HepG2 (cell line): ENCODE data around the gene HOMEZ. TPM values are rescaled to one million over a fixed set of nuclear protein-coding genes. Genes with fewer than 3 reads are reported as not detected.

Source experiments
- AKAP8 ChIP-seq: sonication (generic); formaldehyde crosslinking; IDR thresholded peaks from 2 replicates; pipeline ENCODE4 v1.5.1; 2020; ENCODE audit warnings: mild to moderate bottlenecking, missing genetic modification reagents
- HMG20A ChIP-seq: IDR thresholded peaks from 2 replicates; pipeline ENCODE4 v1.6.1; 2016; ENCODE audit warnings: borderline replicate concordance
- KAT2B ChIP-seq: fragments of 150-350 bp; IDR thresholded peaks from 2 replicates; pipeline ENCODE4 v1.6.1; 2014; ENCODE audit warnings: low read depth, low read length, borderline replicate concordance
- KDM6A ChIP-seq: IDR thresholded peaks from 2 replicates; pipeline ENCODE4 v1.6.1; 2016; ENCODE audit warnings: low read depth
- NFE2 ChIP-seq: sonication (generic); formaldehyde crosslinking; IDR thresholded peaks from 2 replicates; pipeline ENCODE4 v1.4.0; 2020; ENCODE audit warnings: missing genetic modification reagents
- POLR2G ChIP-seq: fragments of 200-400 bp; formaldehyde crosslinking; IDR thresholded peaks from 2 replicates; pipeline ENCODE4 v1.6.1; 2018; ENCODE audit warnings: mild to moderate bottlenecking, low read depth, low read length, moderate library complexity
- PTBP1 ChIP-seq: fragments of 200-400 bp; formaldehyde crosslinking; IDR thresholded peaks from 2 replicates; pipeline ENCODE4 v1.6.1; 2018; ENCODE audit warnings: low read length, low read depth; ENCODE audit not compliant: poor library complexity, severe bottlenecking
- RCOR2 ChIP-seq: IDR thresholded peaks from 2 replicates; pipeline ENCODE4 v1.6.1; 2016; ENCODE audit warnings: missing biosample characterization, missing genetic modification reagents
- SP2 ChIP-seq: sonication (generic); formaldehyde crosslinking; IDR thresholded peaks from 2 replicates; pipeline ENCODE4 v1.5.1; 2020; ENCODE audit warnings: mild to moderate bottlenecking, missing genetic modification reagents
- TAF15 ChIP-seq: fragments of 200-400 bp; formaldehyde crosslinking; IDR thresholded peaks from one replicate; pipeline ENCODE4 v1.6.1; 2018; ENCODE audit warnings: mild to moderate bottlenecking, low read depth, low read length; ENCODE audit not compliant: poor library complexity, severe bottlenecking
- ZC3H4 ChIP-seq: sonication (generic); formaldehyde crosslinking; IDR thresholded peaks from 2 replicates; pipeline ENCODE4 v1.4.0; 2020; ENCODE audit warnings: missing genetic modification reagents, borderline replicate concordance
- ZNF121 ChIP-seq: sonication (generic); formaldehyde crosslinking; IDR thresholded peaks from 2 replicates; pipeline ENCODE4 v1.5.0; 2020; ENCODE audit warnings: mild to moderate bottlenecking, missing genetic modification reagents
- ZNF343 ChIP-seq: sonication (generic); formaldehyde crosslinking; IDR thresholded peaks from 2 replicates; pipeline ENCODE4 v1.4.0; 2020; ENCODE audit warnings: mild to moderate bottlenecking, missing genetic modification reagents
- ZNF510 ChIP-seq: sonication (generic); formaldehyde crosslinking; IDR thresholded peaks from 2 replicates; pipeline ENCODE4 v1.4.0; 2020; ENCODE audit warnings: low read depth, mild to moderate bottlenecking, missing genetic modification reagents
- ZNF75D ChIP-seq: sonication (generic); formaldehyde crosslinking; IDR thresholded peaks from 2 replicates; pipeline ENCODE4 v1.8.1; 2023; ENCODE audit warnings: missing genetic modification reagents, mild to moderate bottlenecking, borderline replicate concordance
- ZNF761 ChIP-seq: sonication (generic); formaldehyde crosslinking; conservative IDR thresholded peaks from 2 replicates; pipeline ENCODE4 v1.4.0; 2020; ENCODE audit warnings: mild to moderate bottlenecking, missing genetic modification reagents
- ZNF83 ChIP-seq: sonication (generic); formaldehyde crosslinking; IDR thresholded peaks from 2 replicates; pipeline ENCODE4 v1.4.0; 2020; ENCODE audit warnings: missing genetic modification reagents, mild to moderate bottlenecking, borderline replicate concordance
- ZSCAN31 ChIP-seq: sonication (generic); formaldehyde crosslinking; IDR thresholded peaks from 2 replicates; pipeline ENCODE4 v1.5.0; 2020; ENCODE audit warnings: low read depth, mild to moderate bottlenecking, missing genetic modification reagents
- polyA plus RNA-seq, 8 experiments: library from polyadenylated mRNA; depleted of rRNA in 3 of 8; stranded (reverse) in 7 of 8; unstranded in 1 of 8; fragments of >200 nt; fragmentation: Illumina TruSeq in 4 of 8; extraction: Trizol in 4 of 8; gene quantifications; 2 replicates each; pipeline versions ENCODE4 v1.2.1 to v1.2.3, GENCODE V29; 2011 to 2016; ENCODE audit warnings: low read depth in 4 of 8, missing spikeins in 1 of 8, mixed read lengths in 1 of 8; ENCODE audit not compliant: insufficient read depth in 1 of 8
- total RNA-seq, 5 experiments: library from RNA; depleted of rRNA; stranded (reverse); fragments of >200 nt; fragmentation: Illumina TruSeq; extraction: Trizol; gene quantifications; 2 replicates each; pipeline ENCODE4 v1.2.3, GENCODE V29; 2016; ENCODE audit warnings: low read depth in 1 of 5
- TF ChIP-seq, protein P1 (sequence below): sonication (generic); formaldehyde crosslinking; conservative IDR thresholded peaks from 2 replicates; pipeline ENCODE4 v1.4.0; 2020; ENCODE audit warnings: mild to moderate bottlenecking, missing genetic modification reagents, moderate library complexity
- TF ChIP-seq, protein P2 (sequence below): sonication (generic); formaldehyde crosslinking; IDR thresholded peaks from 2 replicates; pipeline ENCODE4 v1.4.0; 2020; ENCODE audit warnings: mild to moderate bottlenecking, missing genetic modification reagents
- TF ChIP-seq, protein P3 (sequence below): IDR thresholded peaks from 2 replicates; pipeline ENCODE4 v1.6.1; 2016; ENCODE audit warnings: mild to moderate bottlenecking, missing biosample characterization, missing genetic modification reagents

Gene HOMEZ
- total and polyA plus RNA-seq, 2 of the 13 experiments (the other 11 are each of a cell fraction or from before 2014, with no cell fraction given): 14.5 to 31.8 TPM

DNA sequence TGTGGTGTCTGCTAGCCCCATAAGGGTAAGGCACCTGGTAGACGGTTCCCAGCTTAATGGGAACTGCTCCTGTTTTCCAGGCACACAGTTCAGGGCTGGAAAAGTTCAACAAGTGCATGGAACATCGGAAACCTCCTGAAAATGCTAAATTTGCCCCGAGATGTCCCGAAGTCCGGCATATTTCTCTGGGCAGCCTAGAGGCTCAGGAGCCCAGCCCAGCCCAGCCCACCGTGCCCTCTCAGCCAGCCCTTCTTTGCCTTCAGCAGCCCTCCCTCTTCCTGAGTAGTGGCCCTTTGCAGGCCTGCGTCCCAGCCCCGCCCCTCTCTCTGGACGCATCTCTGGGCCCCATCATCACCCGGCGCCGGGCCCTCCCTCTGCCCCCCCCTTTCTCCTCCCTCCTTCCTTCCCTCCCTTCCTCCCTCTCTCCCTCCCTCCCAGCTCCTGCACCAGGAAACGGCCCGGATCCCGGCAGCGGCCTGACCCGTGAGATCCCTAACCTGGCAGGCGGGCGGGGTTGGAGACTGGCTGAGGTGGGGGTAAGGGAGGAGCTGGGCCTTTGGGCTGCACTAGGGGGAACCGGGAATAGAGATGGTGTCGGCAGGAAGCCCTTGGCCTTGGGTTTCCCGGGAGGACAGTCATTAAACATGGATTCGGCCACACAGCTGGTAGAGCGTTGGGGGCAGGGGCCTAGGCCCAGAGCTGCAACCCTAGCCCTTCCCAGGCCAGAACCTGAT is 20.6 kb upstream of the HOMEZ start, which contains the start of gene BCL2L2 (continued):
- TF ChIP-seq, protein P1, sequence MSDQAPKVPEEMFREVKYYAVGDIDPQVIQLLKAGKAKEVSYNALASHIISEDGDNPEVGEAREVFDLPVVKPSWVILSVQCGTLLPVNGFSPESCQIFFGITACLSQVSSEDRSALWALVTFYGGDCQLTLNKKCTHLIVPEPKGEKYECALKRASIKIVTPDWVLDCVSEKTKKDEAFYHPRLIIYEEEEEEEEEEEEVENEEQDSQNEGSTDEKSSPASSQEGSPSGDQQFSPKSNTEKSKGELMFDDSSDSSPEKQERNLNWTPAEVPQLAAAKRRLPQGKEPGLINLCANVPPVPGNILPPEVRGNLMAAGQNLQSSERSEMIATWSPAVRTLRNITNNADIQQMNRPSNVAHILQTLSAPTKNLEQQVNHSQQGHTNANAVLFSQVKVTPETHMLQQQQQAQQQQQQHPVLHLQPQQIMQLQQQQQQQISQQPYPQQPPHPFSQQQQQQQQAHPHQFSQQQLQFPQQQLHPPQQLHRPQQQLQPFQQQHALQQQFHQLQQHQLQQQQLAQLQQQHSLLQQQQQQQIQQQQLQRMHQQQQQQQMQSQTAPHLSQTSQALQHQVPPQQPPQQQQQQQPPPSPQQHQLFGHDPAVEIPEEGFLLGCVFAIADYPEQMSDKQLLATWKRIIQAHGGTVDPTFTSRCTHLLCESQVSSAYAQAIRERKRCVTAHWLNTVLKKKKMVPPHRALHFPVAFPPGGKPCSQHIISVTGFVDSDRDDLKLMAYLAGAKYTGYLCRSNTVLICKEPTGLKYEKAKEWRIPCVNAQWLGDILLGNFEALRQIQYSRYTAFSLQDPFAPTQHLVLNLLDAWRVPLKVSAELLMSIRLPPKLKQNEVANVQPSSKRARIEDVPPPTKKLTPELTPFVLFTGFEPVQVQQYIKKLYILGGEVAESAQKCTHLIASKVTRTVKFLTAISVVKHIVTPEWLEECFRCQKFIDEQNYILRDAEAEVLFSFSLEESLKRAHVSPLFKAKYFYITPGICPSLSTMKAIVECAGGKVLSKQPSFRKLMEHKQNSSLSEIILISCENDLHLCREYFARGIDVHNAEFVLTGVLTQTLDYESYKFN (CRISPR knock-in tag): peak; percentile 95
- TF ChIP-seq NFE2 (no peak), ZNF121 (CRISPR knock-in tag) (no peak), ZC3H4 (CRISPR knock-in tag) (no peak; the same call in 1 of the 2 replicates), POLR2G (peak; percentile 100), PTBP1 (peak; percentile 97), SP2 (CRISPR knock-in tag) (no peak), ZNF761 (CRISPR knock-in tag) (no peak; the same call in 1 of the 2 replicates), AKAP8 (CRISPR knock-in tag) (no peak; the same call in 1 of the 2 replicates), ZNF83 (no peak; the same call in 1 of the 2 replicates), ZNF75D (CRISPR knock-in tag) (no peak), ZSCAN31 (CRISPR knock-in tag) (peak; percentile 97), ZNF343 (CRISPR knock-in tag) (peak; percentile 78; the same call in 1 of the 2 replicates), TAF15 (peak; percentile 100), HMG20A (CRISPR knock-in tag) (peak; percentile 26; the same call in 1 of the 2 replicates), ZNF510 (CRISPR knock-in tag) (peak; percentile 94; the same call in 1 of the 2 replicates), KDM6A (peak; percentile 17; the same call in 1 of the 2 replicates), KAT2B (no peak), RCOR2 (CRISPR knock-in tag) (peak; percentile 60; the same call in 1 of the 2 replicates)
- TF ChIP-seq, protein P2, sequence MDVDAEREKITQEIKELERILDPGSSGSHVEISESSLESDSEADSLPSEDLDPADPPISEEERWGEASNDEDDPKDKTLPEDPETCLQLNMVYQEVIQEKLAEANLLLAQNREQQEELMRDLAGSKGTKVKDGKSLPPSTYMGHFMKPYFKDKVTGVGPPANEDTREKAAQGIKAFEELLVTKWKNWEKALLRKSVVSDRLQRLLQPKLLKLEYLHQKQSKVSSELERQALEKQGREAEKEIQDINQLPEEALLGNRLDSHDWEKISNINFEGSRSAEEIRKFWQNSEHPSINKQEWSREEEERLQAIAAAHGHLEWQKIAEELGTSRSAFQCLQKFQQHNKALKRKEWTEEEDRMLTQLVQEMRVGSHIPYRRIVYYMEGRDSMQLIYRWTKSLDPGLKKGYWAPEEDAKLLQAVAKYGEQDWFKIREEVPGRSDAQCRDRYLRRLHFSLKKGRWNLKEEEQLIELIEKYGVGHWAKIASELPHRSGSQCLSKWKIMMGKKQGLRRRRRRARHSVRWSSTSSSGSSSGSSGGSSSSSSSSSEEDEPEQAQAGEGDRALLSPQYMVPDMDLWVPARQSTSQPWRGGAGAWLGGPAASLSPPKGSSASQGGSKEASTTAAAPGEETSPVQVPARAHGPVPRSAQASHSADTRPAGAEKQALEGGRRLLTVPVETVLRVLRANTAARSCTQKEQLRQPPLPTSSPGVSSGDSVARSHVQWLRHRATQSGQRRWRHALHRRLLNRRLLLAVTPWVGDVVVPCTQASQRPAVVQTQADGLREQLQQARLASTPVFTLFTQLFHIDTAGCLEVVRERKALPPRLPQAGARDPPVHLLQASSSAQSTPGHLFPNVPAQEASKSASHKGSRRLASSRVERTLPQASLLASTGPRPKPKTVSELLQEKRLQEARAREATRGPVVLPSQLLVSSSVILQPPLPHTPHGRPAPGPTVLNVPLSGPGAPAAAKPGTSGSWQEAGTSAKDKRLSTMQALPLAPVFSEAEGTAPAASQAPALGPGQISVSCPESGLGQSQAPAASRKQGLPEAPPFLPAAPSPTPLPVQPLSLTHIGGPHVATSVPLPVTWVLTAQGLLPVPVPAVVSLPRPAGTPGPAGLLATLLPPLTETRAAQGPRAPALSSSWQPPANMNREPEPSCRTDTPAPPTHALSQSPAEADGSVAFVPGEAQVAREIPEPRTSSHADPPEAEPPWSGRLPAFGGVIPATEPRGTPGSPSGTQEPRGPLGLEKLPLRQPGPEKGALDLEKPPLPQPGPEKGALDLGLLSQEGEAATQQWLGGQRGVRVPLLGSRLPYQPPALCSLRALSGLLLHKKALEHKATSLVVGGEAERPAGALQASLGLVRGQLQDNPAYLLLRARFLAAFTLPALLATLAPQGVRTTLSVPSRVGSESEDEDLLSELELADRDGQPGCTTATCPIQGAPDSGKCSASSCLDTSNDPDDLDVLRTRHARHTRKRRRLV (CRISPR knock-in tag): peak; percentile 88; the same call in 1 of the 2 replicates
- TF ChIP-seq, protein P3, sequence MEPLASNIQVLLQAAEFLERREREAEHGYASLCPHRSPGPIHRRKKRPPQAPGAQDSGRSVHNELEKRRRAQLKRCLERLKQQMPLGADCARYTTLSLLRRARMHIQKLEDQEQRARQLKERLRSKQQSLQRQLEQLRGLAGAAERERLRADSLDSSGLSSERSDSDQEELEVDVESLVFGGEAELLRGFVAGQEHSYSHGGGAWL (CRISPR knock-in tag): peak; percentile 82
